ENCODE measurements around the gene PLXNC1. TPM values are rescaled to one million over a fixed set of nuclear protein-coding genes. Genes with fewer than 3 reads are reported as not detected.

The PLXNC1 gene
- total RNA-seq, 6 donors from 2014 or later: 14.1 to 51.3 (median 24.6) TPM

DNA sequence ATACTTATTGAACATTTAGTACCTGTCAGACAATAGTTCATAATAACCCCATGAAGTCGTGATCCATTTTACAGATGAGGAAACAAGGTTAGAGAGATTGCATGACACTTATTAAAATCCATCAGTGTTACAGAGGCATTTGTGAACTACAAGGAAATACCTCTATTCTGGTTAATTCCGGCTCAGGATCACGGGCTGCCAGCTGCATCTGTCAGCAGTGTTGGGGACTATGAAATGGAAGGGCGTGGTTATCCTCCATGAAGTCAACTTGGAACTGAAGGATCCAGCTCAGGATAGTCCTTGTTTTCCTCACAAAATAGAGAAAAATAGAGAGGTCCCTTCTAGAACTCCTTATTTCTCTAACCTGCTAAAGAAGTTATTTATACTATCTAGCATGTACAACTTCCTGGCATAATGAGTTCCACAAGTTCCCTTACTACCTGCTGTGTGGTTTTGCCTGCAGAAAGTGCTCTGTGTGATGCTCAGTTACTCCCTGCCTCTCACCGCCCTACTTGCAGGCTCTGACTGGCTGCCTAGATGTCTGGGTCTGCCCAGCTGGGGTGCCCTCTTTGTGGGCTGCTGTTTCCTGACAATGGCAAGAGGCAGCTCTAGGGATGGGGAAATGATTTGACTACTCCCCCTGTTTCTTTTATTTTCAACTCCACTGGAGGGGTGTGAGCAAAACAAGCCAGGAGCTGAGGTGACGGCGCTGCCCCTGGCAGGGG is 36.8 kb downstream of the PLXNC1 start:
- 86 to 95% methylated on average over 7 of the region's 7 CpGs for WGBS, 2 donors

DNA sequence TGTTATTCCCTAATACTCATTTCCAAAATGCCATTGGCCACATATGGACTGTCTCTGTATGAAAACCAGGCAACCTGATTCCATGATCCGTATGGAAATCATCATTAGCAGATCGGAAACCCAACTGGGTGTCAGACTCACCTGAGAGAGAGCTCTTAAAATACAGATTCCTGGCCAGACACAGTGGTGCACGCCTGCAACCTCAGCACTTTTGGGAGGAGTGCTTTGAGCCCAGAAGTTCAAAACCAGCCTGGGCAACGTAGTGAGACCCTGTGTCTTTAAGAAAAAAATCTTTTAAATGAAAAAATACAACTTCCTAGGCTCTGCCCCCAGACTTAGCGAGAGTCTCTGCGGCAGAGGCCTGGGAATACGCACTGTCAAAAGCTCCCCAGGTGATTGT is 37.4 kb downstream of the PLXNC1 start:
- WGBS, 2 donors: 94 to 98% methylated on average over 7 of the region's 7 CpGs

More for the DNA sequence above, 36.8 kb downstream of the PLXNC1 start:
- ATAC-seq (ENCODE audit: low FRiP score in 2 of 2) (no peak), DNase-seq (peak in 1 of 2 donors; percentile 32)
- peaks cover 0 to 5% (median 0%) of the 10 kb centered on the region in 4 donors for H3K36me3 ChIP-seq
- H3K9me3 ChIP-seq: no peaks in the 10 kb centered on the region
- H3K27ac ChIP-seq: no peak overlapping the region
- H3K4me3 ChIP-seq: no peak overlapping the region
- H3K27me3 ChIP-seq: no peaks in the 10 kb centered on the region
- H3K4me1 ChIP-seq: no peaks in the 10 kb centered on the region
- TF ChIP-seq EP300 (IDR thresholded peaks at IDR 0.05): no peak
- no peak for TF ChIP-seq POLR2AphosphoS5 (IDR thresholded peaks at IDR 0.05)
- TF ChIP-seq, protein P1, sequence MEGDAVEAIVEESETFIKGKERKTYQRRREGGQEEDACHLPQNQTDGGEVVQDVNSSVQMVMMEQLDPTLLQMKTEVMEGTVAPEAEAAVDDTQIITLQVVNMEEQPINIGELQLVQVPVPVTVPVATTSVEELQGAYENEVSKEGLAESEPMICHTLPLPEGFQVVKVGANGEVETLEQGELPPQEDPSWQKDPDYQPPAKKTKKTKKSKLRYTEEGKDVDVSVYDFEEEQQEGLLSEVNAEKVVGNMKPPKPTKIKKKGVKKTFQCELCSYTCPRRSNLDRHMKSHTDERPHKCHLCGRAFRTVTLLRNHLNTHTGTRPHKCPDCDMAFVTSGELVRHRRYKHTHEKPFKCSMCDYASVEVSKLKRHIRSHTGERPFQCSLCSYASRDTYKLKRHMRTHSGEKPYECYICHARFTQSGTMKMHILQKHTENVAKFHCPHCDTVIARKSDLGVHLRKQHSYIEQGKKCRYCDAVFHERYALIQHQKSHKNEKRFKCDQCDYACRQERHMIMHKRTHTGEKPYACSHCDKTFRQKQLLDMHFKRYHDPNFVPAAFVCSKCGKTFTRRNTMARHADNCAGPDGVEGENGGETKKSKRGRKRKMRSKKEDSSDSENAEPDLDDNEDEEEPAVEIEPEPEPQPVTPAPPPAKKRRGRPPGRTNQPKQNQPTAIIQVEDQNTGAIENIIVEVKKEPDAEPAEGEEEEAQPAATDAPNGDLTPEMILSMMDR (IDR thresholded peaks at IDR 0.05): no peak
- TF ChIP-seq POLR2A (IDR thresholded peaks at IDR 0.05): no peak

DNA sequence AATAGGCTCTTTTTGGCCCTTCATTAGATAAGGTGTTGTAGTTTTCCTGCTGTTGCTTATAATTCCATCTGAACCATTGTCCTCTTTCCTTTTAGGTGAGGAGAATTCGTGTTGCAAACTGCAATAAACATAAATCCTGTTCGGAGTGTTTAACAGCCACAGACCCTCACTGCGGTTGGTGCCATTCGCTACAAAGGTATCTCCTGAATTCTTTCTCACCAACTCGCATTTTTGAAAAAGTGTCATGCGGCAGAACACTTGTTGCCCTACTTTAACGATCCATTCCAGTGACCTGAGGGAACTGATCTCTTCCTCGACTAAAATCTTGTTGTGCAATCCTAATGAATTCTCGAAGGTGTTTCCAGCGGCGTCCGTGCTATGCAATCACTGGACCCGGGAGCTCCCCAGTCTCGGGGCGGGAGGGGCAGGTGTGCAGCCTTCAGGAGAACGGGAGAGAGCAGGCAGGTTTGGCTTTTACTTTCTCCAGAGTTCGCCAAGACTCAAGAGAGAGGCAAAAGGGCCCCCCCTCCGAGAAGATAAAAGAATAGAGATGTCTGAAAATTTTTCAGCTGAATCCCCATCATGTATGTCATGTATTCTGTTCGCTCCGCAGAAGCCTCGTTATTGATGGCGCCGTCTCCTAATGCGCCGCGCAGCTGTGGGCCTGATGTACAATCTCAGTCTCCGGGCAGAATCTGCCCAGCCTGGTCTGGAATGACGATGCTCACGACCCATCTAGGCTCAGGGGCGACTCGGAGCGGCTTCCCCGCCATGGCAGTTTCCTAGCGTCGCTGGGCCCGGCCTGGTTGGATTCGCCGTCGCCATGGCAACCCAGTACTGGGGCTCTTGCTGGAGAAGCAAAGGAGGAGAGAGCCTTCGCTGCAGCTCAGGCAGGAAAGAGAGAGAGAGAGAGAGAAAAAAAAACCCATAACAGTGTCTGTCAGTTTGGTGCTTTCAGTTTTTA is 38.2 kb downstream of the PLXNC1 start:
- WGBS, 2 donors: 72 to 76% methylated on average over 40 of the region's 40 CpGs
- ATAC-seq (ENCODE audit: low FRiP score in 2 of 2): no peak

More for the DNA sequence above, 37.4 kb downstream of the PLXNC1 start:
- no peak overlapping the region for H3K4me3 ChIP-seq
- H3K27me3 ChIP-seq: no peaks in the 10 kb centered on the region
- no peak for TF ChIP-seq POLR2A (IDR thresholded peaks at IDR 0.05)
- TF ChIP-seq, protein P1 (IDR thresholded peaks at IDR 0.05): no peak
- TF ChIP-seq POLR2AphosphoS5 (IDR thresholded peaks at IDR 0.05): no peak
- TF ChIP-seq EP300 (IDR thresholded peaks at IDR 0.05): no peak
- no peaks in the 10 kb centered on the region for H3K4me1 ChIP-seq
- DNase-seq (no peak), ATAC-seq (ENCODE audit: low FRiP score in 2 of 2) (no peak)
- no peaks in the 10 kb centered on the region for H3K9me3 ChIP-seq
- no peak overlapping the region for H3K27ac ChIP-seq
- H3K36me3 ChIP-seq: peaks cover 0 to 5% (median 0%) of the 10 kb centered on the region in 4 donors

DNA sequence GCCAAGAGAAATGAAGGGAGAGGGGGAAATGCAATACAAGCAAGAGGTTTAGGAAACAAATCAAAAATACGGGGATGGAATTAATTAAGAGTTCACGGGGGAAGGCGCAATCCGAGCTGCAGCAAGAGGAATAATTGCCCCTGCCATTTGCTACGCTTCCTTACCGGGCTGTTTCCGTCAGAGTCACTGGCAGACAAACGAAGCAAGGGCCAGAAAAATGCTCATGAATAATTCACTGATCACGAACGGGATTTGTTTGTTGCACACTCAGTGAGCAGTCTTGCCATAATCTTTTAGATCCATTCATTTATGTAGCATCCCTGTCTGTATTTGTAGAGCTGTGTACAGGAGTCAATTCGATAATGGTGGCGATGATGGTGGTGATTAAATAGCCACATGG is 39.0 kb downstream of the PLXNC1 start:
- peak overlapping the region in 1 of 4 donors; percentile 11 for H3K4me3 ChIP-seq
- ATAC-seq (ENCODE audit: low FRiP score in 2 of 2): no peak

More for the DNA sequence above, 38.2 kb downstream of the PLXNC1 start:
- DNase-seq: peak in 1 of 2 donors; percentile 62
- TF ChIP-seq POLR2A (IDR thresholded peaks at IDR 0.05): no peak
- TF ChIP-seq EP300 (IDR thresholded peaks at IDR 0.05): no peak
- TF ChIP-seq POLR2AphosphoS5 (IDR thresholded peaks at IDR 0.05): no peak
- TF ChIP-seq, protein P1 (IDR thresholded peaks at IDR 0.05): no peak
- no peak overlapping the region for H3K27ac ChIP-seq
- no peaks in the 10 kb centered on the region for H3K27me3 ChIP-seq
- no peaks in the 10 kb centered on the region for H3K9me3 ChIP-seq
- peaks cover 0 to 5% (median 0%) of the 10 kb centered on the region in 4 donors for H3K36me3 ChIP-seq
- H3K4me3 ChIP-seq: peak overlapping the region in 2 of 4 donors; percentile 11 to 16
- H3K4me1 ChIP-seq: no peaks in the 10 kb centered on the region

More for the DNA sequence above, 39.0 kb downstream of the PLXNC1 start:
- Histone ChIP-seq H3K27me3 (no peaks in the 10 kb centered on the region), H3K36me3 (peaks cover 0 to 5% (median 0%) of the 10 kb centered on the region in 4 donors), H3K27ac (no peak overlapping the region), H3K4me1 (no peaks in the 10 kb centered on the region), H3K9me3 (no peaks in the 10 kb centered on the region)
- no peak for TF ChIP-seq POLR2A (IDR thresholded peaks at IDR 0.05)
- TF ChIP-seq, protein P1 (IDR thresholded peaks at IDR 0.05): no peak
- no peak for TF ChIP-seq POLR2AphosphoS5 (IDR thresholded peaks at IDR 0.05)
- TF ChIP-seq EP300 (IDR thresholded peaks at IDR 0.05): no peak
- DNase-seq: no peak
- WGBS, 2 donors: 80 to 87% methylated on average over 12 of the region's 12 CpGs

Data from upper lobe of left lung (tissue), 6 donors.